GM19324 (cell line): ENCODE results near the gene COL5A1.

Source experiments
- ATAC-seq: cut with Tn5 transposase; IDR thresholded peaks from one replicate; pipeline ENCODE4 v1.9.1; 2021; ENCODE audit warnings: mild to moderate bottlenecking, moderate library complexity; ENCODE audit not compliant: unreplicated experiment, low FRiP score

COL5A1 gene

DNA sequence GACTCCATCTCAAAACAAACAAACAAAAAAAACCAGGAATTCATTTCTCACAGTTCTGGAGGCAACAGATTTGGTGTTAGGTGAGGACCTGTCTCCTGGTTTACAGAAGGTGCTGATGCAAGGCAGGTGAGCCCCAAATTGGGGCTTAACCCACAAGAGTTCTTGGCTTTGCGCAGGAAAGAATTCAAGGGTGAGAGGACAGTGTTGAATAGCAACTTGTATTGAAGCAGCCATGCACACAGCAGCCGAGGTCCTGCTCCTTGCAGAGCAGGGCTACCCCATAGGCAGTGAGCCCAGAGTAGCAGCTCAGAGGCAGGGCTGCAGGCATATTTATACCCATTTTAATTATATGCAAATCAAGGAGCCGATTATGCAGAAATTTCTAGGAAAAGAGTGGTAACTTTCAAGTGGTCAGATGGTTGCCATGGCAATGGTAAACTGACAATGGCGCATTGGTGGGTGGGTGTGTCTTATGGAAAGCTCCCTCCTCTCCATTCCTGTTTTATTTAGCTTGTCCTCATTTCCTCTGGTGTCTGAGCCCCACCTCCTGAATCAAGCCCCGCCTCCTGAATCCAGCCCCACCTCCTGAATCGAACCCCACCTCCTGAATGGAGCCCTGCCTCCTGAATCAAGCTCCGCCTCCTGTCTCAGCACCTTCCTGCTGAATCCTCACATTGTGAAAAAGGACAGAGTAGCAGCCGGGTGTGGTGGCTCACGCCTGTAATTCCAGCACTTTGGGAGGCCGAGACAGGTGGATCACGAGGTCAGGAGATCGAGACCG is 34.5 kb upstream of the COL5A1 start:
- ATAC-seq, result no peak

GRCh38 chr9:134607971-134608370 is 33.6 kb upstream of the COL5A1 start:
- ATAC-seq, result no peak

DNA sequence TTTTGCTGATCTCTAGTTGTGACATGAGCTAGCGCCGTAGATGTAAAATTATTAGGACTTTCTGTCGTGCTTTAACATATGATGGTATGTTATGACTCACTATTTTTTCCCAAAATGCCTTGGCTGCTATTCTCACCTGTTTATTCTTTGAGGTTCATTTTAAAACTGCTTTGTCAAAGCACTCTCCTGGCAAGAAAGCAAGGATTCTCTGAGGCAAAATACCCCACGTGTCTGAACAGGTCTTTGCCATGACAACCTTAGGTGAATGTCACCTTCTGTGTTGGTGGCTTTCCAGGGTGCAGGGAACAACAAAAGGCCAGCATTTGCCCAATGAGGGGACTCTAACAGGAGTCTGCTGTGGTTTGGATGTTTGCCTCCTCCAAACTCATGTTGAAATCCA is 30.6 kb upstream of the COL5A1 start:
- ATAC-seq, result no peak

DNA sequence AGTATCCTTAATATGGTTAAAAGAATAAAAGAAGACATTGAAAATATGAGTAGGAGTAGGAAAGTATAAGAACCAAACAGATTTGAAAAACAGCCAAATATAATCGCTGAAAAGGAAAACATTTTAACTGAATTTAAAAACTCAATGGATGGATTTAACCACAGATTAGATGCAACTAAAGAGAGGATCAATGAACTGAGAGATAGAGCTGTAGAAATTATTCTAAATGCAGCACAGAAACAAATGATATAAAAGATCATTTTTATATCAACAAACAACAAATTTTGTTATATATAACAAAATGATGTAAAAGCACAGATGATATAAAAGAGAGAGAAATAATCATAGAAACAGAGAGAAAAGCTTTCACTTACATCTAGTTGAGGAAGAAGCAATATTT is 29.3 kb upstream of the COL5A1 start:
- ATAC-seq, result no peak

DNA sequence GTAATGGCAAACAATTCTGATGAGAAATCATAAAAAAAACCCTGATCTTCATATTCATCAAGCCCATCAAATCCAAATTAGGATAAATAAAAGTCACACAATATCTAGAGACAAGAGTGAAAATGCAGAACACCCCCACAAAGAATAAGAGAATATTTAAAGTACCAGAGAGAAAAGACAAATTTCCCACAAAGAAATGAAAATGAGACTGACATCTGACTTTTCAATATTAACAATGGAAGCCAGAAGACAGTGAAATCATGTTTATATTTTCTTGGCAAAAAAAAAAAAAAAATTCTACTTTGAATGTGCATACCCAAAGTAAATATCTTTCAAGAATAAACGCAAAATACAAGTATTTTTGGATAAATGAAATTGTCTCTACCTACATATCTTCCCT is 28.9 kb upstream of the COL5A1 start:
- ATAC-seq, result no peak

DNA sequence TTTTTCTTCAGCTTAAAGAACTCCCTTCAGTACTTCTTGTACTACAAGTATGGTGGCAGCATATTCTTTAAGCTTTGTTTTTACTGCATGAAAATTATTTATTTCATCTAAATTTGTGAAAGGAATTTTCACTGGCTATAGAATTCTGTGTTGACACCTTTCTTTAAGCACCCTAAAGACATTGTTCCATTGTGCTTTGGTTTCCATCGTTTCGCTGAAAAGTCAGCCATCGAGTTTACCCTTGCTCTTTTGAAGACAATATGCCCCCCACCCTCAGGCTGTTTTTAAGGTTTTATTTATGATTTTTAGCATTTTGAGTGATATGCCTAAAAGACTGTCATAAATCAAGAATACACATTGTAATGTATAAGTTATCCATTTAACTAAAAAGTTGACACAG is 27.3 kb upstream of the COL5A1 start:
- ATAC-seq, result no peak

- no peak for ATAC-seq
Observed at GRCh38 chr9:134616341-134616740, 25.3 kb upstream of the COL5A1 start.

GRCh38 chr9:134617246-134617645 is 24.4 kb upstream of the COL5A1 start:
- ATAC-seq, result no peak

DNA sequence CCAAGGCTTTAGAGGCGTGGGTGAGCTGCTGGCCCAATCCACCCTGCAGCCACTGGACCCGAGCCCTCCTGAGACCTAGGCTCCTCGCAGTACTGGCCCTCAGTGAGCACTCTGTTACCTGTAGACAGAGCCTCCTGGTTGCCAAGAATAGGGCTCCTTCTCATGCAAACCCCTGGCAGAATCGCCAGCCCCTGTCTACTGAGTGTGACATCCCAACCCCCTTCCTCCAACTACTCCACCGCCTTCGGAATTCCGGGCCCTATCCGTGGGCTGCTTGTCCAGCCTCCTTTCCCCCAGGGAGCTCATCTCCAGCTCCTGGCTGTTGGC is 23.8 kb upstream of the COL5A1 start:
- ATAC-seq, result no peak

- no peak for ATAC-seq
Observed at GRCh38 chr9:134618163-134618832, 23.3 kb upstream of the COL5A1 start.

- no peak for ATAC-seq
Observed at GRCh38 chr9:134618833-134619447, 22.7 kb upstream of the COL5A1 start.

DNA sequence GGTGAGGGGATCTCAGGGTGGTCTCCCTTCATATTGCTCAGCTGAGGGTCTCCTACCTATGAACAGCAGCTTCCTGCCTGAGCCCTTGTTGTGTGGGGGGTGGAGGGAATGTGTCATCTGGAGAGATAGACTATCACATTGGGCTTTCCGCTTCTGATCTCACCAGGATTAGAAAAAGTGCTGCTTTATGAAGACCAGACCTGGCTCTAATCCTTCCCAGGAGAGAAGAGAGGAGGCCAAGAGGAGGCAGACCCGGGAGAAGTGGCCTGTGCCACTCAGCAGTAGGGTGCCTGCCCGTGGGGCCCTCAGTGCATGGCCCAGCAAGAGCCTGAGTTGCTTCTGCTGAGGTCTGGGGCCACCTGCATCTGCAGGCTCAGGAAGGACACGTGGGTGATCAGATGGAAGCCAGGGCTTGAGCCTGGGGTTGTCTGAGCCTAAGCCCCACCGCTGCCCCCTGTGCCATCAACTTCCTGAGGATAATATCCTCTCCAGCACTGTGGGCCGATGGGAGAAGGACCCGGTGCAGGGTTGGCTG is 22.1 kb upstream of the COL5A1 start:
- no peak for ATAC-seq

DNA sequence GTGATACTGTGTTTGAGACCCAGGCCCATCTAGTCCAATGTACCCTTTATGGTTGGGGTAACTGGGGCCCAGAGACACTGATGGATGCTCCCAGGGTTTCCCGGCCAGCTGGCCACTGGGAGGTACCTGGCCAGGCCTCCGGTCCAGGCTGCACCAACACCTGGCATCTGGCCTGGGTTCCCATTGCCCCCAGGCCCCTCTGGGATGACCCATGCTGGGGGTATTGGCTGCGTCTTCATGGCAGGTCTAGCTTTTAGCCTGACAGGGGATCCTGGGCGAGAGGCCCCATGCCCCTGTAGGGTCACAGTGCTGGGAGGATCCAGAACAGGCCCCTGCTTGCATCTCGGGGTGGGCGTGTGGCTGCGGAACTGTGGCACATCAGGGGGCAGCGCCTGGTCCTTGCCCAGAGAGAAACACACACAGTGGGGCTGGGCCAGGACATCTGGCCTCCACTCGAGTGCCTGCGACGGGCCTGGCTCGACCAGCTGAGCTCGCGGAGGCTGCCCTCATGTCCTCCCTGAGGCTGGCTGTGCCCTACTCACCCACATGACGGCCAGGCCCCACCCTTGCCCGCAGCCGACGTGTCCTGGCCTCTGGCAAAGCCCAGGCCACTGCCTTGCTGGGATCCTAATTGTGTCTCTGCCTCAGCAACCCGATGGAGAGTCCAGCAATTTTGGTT is 21.5 kb upstream of the COL5A1 start:
- no peak for ATAC-seq

DNA sequence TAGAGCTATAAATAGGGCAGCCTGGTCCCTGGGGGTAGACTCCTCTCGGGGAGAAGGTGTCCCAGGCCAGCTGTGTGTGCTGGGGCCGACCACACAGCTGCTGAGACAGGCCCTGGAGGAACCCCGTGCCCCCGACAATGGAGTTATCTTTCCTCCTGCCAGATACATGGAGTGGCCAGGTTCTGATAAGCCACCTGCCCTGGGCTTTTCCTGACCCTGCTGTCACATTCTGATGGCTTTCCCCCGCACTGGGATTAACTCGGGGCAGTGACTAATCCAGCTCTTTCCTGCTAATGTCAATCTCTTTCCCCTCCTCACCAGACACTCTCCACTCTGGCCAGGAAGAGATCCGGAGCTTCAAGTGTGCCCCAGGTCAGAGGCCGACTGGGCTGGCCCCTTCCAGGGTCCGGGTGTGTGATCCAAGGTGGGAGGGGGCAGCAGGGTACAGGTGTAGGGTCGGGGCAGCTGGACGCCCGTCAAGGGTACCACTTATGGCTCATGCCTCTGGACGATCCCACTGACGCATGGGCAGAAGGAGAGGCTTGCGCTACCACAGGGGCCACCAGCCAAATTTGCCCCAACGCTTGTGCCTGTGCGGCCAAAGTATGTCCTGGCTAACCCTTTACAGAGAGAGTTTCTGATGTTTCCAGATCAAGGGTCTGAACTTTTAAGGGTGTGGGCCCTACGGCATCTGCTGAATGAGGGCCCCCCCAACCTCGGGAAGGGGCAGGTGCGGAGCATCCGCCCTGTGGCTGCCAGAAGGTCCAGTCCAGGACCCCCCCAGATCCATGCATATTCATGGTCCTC is 20.6 kb upstream of the COL5A1 start:
- no peak for ATAC-seq

DNA sequence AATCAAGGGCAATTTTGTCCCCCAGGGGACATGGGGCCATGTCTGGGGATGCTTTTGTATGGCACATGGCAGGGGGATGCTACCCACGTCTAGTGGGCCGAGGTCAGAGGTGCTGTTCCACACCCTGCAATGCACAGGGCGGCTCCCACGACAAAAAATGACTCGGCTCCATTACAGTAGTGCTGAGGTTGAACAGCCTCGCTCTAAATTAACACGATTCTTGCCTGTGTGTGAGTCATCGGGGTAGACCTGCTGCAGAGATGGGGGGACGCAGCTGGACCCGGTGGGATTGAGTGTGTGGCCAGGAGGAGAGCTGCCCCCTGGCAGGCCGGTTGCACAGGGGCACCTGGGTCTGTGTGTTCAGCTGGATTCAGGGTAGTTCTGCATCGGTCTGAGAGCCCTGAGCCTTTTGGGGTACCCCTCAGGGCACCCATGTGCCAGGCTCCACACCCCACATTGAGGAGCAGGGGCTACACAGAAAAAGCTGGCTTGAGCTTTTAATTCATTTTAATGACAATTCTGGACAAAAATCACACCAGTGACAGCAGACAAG is 20.0 kb upstream of the COL5A1 start:
- no peak for ATAC-seq

DNA sequence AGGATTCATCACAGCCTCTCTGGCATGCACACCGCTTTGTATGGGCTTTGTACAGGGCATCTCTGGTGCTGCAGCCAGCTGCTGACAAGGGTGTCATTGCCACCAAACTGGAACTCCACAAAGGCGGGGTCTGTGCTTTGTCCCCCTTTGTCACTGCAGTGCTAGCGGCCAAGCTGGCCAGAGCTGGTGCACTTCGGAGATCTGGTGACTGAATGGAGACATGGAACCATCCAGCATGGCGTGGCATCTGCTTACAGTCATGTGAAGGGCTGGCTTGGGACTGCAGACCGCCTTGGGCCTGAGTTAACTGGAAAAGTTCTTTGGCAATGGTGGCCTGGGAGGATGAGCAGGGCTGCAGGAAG is 18.7 kb upstream of the COL5A1 start:
- no peak for ATAC-seq

- no peak for ATAC-seq
Observed at GRCh38 chr9:134623258-134624066, 18.1 kb upstream of the COL5A1 start.

GRCh38 chr9:134624137-134624591 is 17.4 kb upstream of the COL5A1 start:
- ATAC-seq, result no peak

DNA sequence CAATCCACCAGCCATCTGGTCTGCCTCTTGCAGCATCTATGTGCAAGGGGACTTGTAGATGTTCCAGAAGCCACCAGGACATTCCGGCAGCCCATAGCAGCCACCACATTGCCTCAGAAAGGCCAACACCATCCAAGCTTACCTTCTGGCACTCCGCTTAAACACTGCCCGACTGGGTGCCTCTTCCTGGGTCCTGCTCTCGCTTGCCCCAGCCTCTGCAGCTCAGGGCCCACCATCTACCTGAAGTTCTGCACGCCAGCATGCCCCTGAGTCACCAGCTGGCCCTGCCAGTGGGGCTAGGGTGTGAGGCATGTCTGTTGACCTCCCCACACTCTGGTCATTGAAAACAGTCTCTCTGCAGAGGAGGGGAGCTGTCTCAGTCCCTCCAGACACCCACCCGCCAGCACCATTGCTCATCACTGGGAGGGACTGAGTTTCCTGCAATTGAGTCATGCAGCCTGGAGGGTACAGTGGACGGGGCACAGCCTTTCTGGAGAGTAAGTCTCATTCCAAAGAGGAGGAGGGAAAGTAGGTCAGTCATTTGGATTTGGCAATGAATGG is 16.9 kb upstream of the COL5A1 start:
- no peak for ATAC-seq
